WTC11 (cell line): ENCODE measurements around the gene TTN. TPM values are rescaled to one million over a fixed set of nuclear protein-coding genes. Genes with fewer than 3 reads are reported as not detected.

Source experiments
- ATAC-seq: fragments of 200-7000 bp; cut with Tn5 transposase; 2 replicates; pipeline ENCODE4 v1.10.0; 2021; ENCODE audit warnings: mild to moderate bottlenecking, moderate library complexity
- CTCF ChIA-PET: fragments of 300-600 bp; sonication (Branson Sonifier 250); formaldehyde crosslinking; loops from one replicate; lab custom pipeline; 2021; ENCODE audit warnings: antibody characterized with exemption; lab: Charles Lee
- POLR2A ChIA-PET: fragments of 350-600 bp; sonication (Branson Sonifier 250); formaldehyde crosslinking; loops from one replicate; lab custom pipeline; 2021; ENCODE audit warnings: antibody characterized with exemption; lab: Charles Lee
- DNase-seq: peaks from one replicate; pipeline ENCODE4 v3.0.0; 2021; ENCODE audit warnings: low spot score
- H3K27ac Mint-ChIP-seq: 2 replicates; pipeline ENCODE4 v1.8.0; 2021; ENCODE audit warnings: mixed read lengths
- H3K27me3 Mint-ChIP-seq: 2 replicates; pipeline ENCODE4 v1.8.0; 2021; ENCODE audit warnings: low read depth, mild to moderate bottlenecking, moderate library complexity, mixed read lengths
- H3K36me3 Mint-ChIP-seq: 2 replicates; pipeline ENCODE4 v1.8.0; 2021; ENCODE audit warnings: mixed read lengths
- H3K4me1 Mint-ChIP-seq: 2 replicates; pipeline ENCODE4 v1.8.0; 2022; ENCODE audit warnings: mixed read lengths
- H3K4me3 Mint-ChIP-seq: 2 replicates; pipeline ENCODE4 v1.8.0; 2021; ENCODE audit warnings: mild to moderate bottlenecking, moderate library complexity, mixed read lengths
- H3K9me3 Mint-ChIP-seq: 2 replicates; pipeline ENCODE4 v1.8.0; 2021; ENCODE audit warnings: mixed read lengths
- ARID4B ChIP-seq: sonication (generic); formaldehyde crosslinking; IDR thresholded peaks from 2 replicates; pipeline ENCODE4 v1.8.0; 2023; ENCODE audit warnings: missing genetic modification reagents, mild to moderate bottlenecking, borderline replicate concordance
- CREB1 ChIP-seq: sonication (generic); formaldehyde crosslinking; IDR thresholded peaks from 2 replicates; pipeline ENCODE4 v1.8.0; 2023; ENCODE audit warnings: mild to moderate bottlenecking, missing genetic modification reagents
- CREM ChIP-seq: sonication (generic); formaldehyde crosslinking; IDR thresholded peaks from 2 replicates; pipeline ENCODE4 v1.8.1; 2022; ENCODE audit warnings: mild to moderate bottlenecking, missing genetic modification reagents, moderate library complexity
- FOXP4 ChIP-seq: sonication (generic); formaldehyde crosslinking; IDR thresholded peaks from 2 replicates; pipeline ENCODE4 v1.8.0; 2022; ENCODE audit warnings: mild to moderate bottlenecking, missing genetic modification reagents
- HMGA2 ChIP-seq: fragments of 250-450 bp; sonication (Bioruptor Pico); IDR thresholded peaks from 2 replicates; pipeline ENCODE4 v1.4.0; 2021; ENCODE audit warnings: mild to moderate bottlenecking, moderate library complexity
- HMGXB4 ChIP-seq: sonication (generic); formaldehyde crosslinking; IDR thresholded peaks from 2 replicates; pipeline ENCODE4 v1.8.1; 2023; ENCODE audit warnings: mild to moderate bottlenecking, moderate library complexity, missing genetic modification reagents
- JAZF1 ChIP-seq: fragments of 250-450 bp; sonication (Bioruptor Pico); IDR thresholded peaks from 2 replicates; pipeline ENCODE4 v1.9.0; 2021; ENCODE audit warnings: moderate library complexity, mild to moderate bottlenecking, inconsistent platforms
- KAT7 ChIP-seq: sonication (generic); formaldehyde crosslinking; IDR thresholded peaks from 2 replicates; pipeline ENCODE4 v1.8.1; 2023; ENCODE audit warnings: missing genetic modification reagents, mild to moderate bottlenecking, borderline replicate concordance
- NFATC4 ChIP-seq: fragments of 250-450 bp; sonication (Bioruptor Pico); IDR thresholded peaks from 2 replicates; pipeline ENCODE4 v1.9.0; 2021; ENCODE audit warnings: mild to moderate bottlenecking
- NR2C2 ChIP-seq: sonication (generic); formaldehyde crosslinking; IDR thresholded peaks from 2 replicates; pipeline ENCODE4 v1.8.0; 2022; ENCODE audit warnings: mild to moderate bottlenecking, missing genetic modification reagents
- NR3C1 ChIP-seq: sonication (generic); formaldehyde crosslinking; conservative IDR thresholded peaks from 2 replicates; pipeline ENCODE4 v1.8.1; 2023; ENCODE audit warnings: low read depth, mild to moderate bottlenecking, missing genetic modification reagents
- PREB ChIP-seq: sonication (generic); formaldehyde crosslinking; IDR thresholded peaks from 2 replicates; pipeline ENCODE4 v1.8.1; 2022; ENCODE audit warnings: mild to moderate bottlenecking, missing genetic modification reagents, moderate library complexity, borderline replicate concordance
- RORB ChIP-seq: fragments of 250-450 bp; sonication (Bioruptor Pico); IDR thresholded peaks from 2 replicates; pipeline ENCODE4 v1.9.0; 2021; ENCODE audit warnings: mild to moderate bottlenecking
- SMAD3 ChIP-seq: sonication (generic); formaldehyde crosslinking; IDR thresholded peaks from 2 replicates; pipeline ENCODE4 v1.8.0; 2022; ENCODE audit warnings: missing genetic modification reagents, mild to moderate bottlenecking, borderline replicate concordance
- SMAD4 ChIP-seq: sonication (generic); formaldehyde crosslinking; IDR thresholded peaks from 2 replicates; pipeline ENCODE4 v1.8.0; 2022; ENCODE audit warnings: mild to moderate bottlenecking, missing genetic modification reagents
- SP1 ChIP-seq: sonication (generic); formaldehyde crosslinking; conservative IDR thresholded peaks from 2 replicates; pipeline ENCODE4 v1.8.1; 2022; ENCODE audit warnings: missing genetic modification reagents
- TCF7 ChIP-seq: sonication (generic); formaldehyde crosslinking; IDR thresholded peaks from 2 replicates; pipeline ENCODE4 v1.8.0; 2022; ENCODE audit warnings: mild to moderate bottlenecking, low read depth, missing genetic modification reagents, moderate library complexity
- ZMAT4 ChIP-seq: fragments of 250-450 bp; sonication (Bioruptor Pico); IDR thresholded peaks from 2 replicates; pipeline ENCODE4 v1.9.0; 2021; ENCODE audit warnings: mild to moderate bottlenecking
- ZNF263 ChIP-seq: sonication (generic); formaldehyde crosslinking; IDR thresholded peaks from 2 replicates; pipeline ENCODE4 v1.8.1; 2022; ENCODE audit warnings: low read depth, mild to moderate bottlenecking, moderate library complexity, missing genetic modification reagents
- ZNF416 ChIP-seq: fragments of 250-450 bp; sonication (Bioruptor Pico); IDR thresholded peaks from 2 replicates; pipeline ENCODE4 v1.9.0; 2021; ENCODE audit warnings: mild to moderate bottlenecking, inconsistent platforms
- ZNF423 ChIP-seq: fragments of 250-450 bp; sonication (Bioruptor Pico); IDR thresholded peaks from 2 replicates; pipeline ENCODE4 v2.1.2; 2022; ENCODE audit warnings: mild to moderate bottlenecking, moderate library complexity
- ZNF532 ChIP-seq: fragments of 250-450 bp; sonication (Bioruptor Pico); IDR thresholded peaks from 2 replicates; pipeline ENCODE4 v1.9.0; 2021; ENCODE audit warnings: mild to moderate bottlenecking, borderline replicate concordance
- ZNF671 ChIP-seq: fragments of 250-450 bp; sonication (Bioruptor Pico); IDR thresholded peaks from 2 replicates; pipeline ENCODE4 v1.8.0; 2021; ENCODE audit warnings: mild to moderate bottlenecking
- total RNA-seq: library from RNA; stranded (reverse); gene quantifications from 3 replicates; pipeline ENCODE4 v1.2.3, GENCODE V29; 2021

TTN gene
- total RNA-seq, 1 experiment from 2014 or later, result 4.7 TPM

GRCh38 chr2:178579006-178579405 lies 228.2 kb downstream of the TTN start:
- Mint-ChIP-seq H3K36me3 (peaks cover 37% of the 10 kb centered on the region), H3K4me3 (no peak overlapping the region), H3K4me1 (no peaks in the 10 kb centered on the region), H3K9me3 (no peaks in the 10 kb centered on the region), H3K27ac (no peak overlapping the region), H3K27me3 (no peaks in the 10 kb centered on the region)
- ChIA-PET CTCF (no interaction called here), POLR2A (no interaction called here)
- no peak for DNase-seq
- no peak for TF ChIP-seq RORB (CRISPR knock-in tag)
- no peak for TF ChIP-seq SMAD3 (CRISPR knock-in tag)
- no peak for TF ChIP-seq HMGXB4 (CRISPR knock-in tag)
- TF ChIP-seq KAT7, result no peak
- TF ChIP-seq JAZF1 (CRISPR knock-in tag), result no peak
- no peak for TF ChIP-seq ZNF423 (CRISPR knock-in tag)
- no peak for TF ChIP-seq CREM
- no peak for TF ChIP-seq ZNF671
- no peak for TF ChIP-seq PREB (CRISPR knock-in tag)
- no peak for TF ChIP-seq ZNF416 (CRISPR knock-in tag)
- TF ChIP-seq ZNF532 (CRISPR knock-in tag), result no peak
- no peak for TF ChIP-seq SMAD4
- no peak for TF ChIP-seq HMGA2 (CRISPR knock-in tag)
- no peak for TF ChIP-seq FOXP4 (CRISPR knock-in tag)
- TF ChIP-seq ZMAT4 (CRISPR knock-in tag), result no peak
- no peak for TF ChIP-seq CREB1 (CRISPR knock-in tag)
- no peak for TF ChIP-seq NFATC4 (CRISPR knock-in tag)
- ATAC-seq, result no peak

- ATAC-seq (no peak), DNase-seq (no peak)
- Mint-ChIP-seq H3K27ac (no peak overlapping the region), H3K4me1 (no peaks in the 10 kb centered on the region), H3K27me3 (no peaks in the 10 kb centered on the region; the same call in 1 of the 2 replicates), H3K36me3 (peaks cover 77% of the 10 kb centered on the region), H3K4me3 (no peak overlapping the region), H3K9me3 (peaks cover 18% of the 10 kb centered on the region)
- ChIA-PET POLR2A (no interaction called here), CTCF (no interaction called here)
- TF ChIP-seq ZNF263, result no peak
- no peak for TF ChIP-seq TCF7 (CRISPR knock-in tag)
- no peak for TF ChIP-seq KAT7
- TF ChIP-seq NR3C1 (CRISPR knock-in tag), result no peak
- TF ChIP-seq CREB1 (CRISPR knock-in tag), result no peak
- TF ChIP-seq SMAD3 (CRISPR knock-in tag), result no peak
- no peak for TF ChIP-seq NR2C2
- no peak for TF ChIP-seq SMAD4
- no peak for TF ChIP-seq SP1
- no peak for TF ChIP-seq ARID4B
- TF ChIP-seq HMGA2 (CRISPR knock-in tag), result no peak
Observed at GRCh38 chr2:178574789-178575188, 232.4 kb downstream of the TTN start.
